ENCODE data around the gene PPP3CB.

PPP3CB gene

GRCh38 chr10:73478636-73479035 is 17.2 kb downstream of the PPP3CB start:
- DNase-seq: no peak

- no peak for DNase-seq
These were observed 24.6 kb downstream of the PPP3CB start for GRCh38 chr10:73471226-73471625.

GRCh38 chr10:73469579-73469978 is 26.2 kb downstream of the PPP3CB start:
- no peak for DNase-seq

- DNase-seq: no peak
These were observed 28.6 kb downstream of the PPP3CB start for GRCh38 chr10:73467206-73467605.

- DNase-seq: no peak
These were observed 29.7 kb downstream of the PPP3CB start for GRCh38 chr10:73465978-73466726.

- no peak for DNase-seq
These were observed 34.9 kb downstream of the PPP3CB start for GRCh38 chr10:73460897-73461296.

GRCh38 chr10:73459683-73460314 is 36.0 kb downstream of the PPP3CB start:
- DNase-seq: no peak

- no peak for DNase-seq
These were observed 39.5 kb downstream of the PPP3CB start for GRCh38 chr10:73456187-73456890.

GRCh38 chr10:73449113-73449512 is 46.7 kb downstream of the PPP3CB start:
- DNase-seq: no peak

GRCh38 chr10:73448384-73448783 is 47.4 kb downstream of the PPP3CB start:
- DNase-seq: no peak

GRCh38 chr10:73446926-73447325 is 48.9 kb downstream of the PPP3CB start:
- no peak for DNase-seq

GRCh38 chr10:73444457-73444856 is 51.4 kb downstream of the PPP3CB start:
- no peak for DNase-seq

GRCh38 chr10:73439605-73440312 is 56.1 kb downstream of the PPP3CB start:
- DNase-seq: no peak

- DNase-seq: no peak
These were observed 56.8 kb downstream of the PPP3CB start for GRCh38 chr10:73439055-73439454.

GRCh38 chr10:73433538-73433867 is 62.3 kb downstream of the PPP3CB start, which contains the start of gene MSS51:
MSS51 (minus strand) TSS chr10:73433561; CDS start chr10:73428284, 5,277 bp downstream.
- DNase-seq: no peak

GRCh38 chr10:73432646-73433537 is 62.9 kb downstream of the PPP3CB start:
- no peak for DNase-seq

- no peak for DNase-seq
These were observed 69.5 kb downstream of the PPP3CB start for GRCh38 chr10:73426318-73426717.

- no peak for DNase-seq
These were observed 71.3 kb downstream of the PPP3CB start for GRCh38 chr10:73424478-73424877.

GRCh38 chr10:73423309-73423708 is 72.5 kb downstream of the PPP3CB start:
- no peak for DNase-seq

- no peak for DNase-seq
These were observed 79.3 kb downstream of the PPP3CB start for GRCh38 chr10:73416571-73416970.

- no peak for DNase-seq
These were observed 81.4 kb downstream of the PPP3CB start for GRCh38 chr10:73414230-73414945.
